GM19023 (cell line): ENCODE data around the gene UBE2H.
A peak's percentile ranks its signal among the peaks of the same experiment; 100 is the strongest.
"Not testable (repeated sequence)": the region's sequence is repeated elsewhere in the genome, so short reads cannot be mapped to it uniquely, and the experiment has no call there.

Source experiments
- ATAC-seq: cut with Tn5 transposase; IDR thresholded peaks from one replicate; pipeline ENCODE4 v1.9.1; 2021; ENCODE audit warnings: mild to moderate bottlenecking, moderate library complexity; ENCODE audit not compliant: unreplicated experiment

UBE2H gene

DNA sequence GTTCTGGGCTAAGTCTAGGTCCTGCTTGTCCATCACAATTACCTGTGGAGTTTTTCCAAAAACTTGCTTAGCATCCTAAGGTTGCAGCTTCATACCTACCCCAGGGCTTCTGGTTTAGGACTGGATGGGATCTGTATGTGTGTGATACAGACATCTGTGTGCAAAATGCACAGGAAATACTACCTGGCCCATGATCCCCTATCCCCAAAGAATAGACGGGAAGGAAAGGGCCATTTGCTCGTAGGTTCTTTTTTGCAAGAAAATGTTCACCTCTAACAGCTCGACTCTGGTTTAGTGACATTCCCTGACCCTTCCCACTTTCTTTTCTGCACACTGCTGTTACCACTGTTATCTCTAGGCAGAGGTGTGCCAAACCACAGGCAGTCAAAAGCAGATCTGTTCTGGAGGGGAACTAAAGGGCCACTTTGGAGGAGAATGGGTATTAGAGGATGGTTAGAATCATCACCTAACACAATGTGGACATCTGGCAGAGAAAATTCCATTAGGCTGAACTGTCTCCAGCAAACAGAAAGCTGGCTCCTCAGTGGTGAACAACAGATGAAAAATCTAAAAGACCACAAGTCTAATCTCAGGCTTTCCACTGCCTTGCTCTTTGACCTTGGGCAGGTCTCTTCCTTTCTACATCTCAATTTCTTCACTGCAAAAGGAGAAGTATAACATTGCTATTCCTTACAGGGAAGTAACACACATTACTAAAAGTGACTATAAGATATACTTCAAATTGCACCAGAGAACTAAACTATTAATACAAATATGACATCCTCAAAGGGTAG lies 107.4 kb downstream of the UBE2H start:
- no peak for ATAC-seq

DNA sequence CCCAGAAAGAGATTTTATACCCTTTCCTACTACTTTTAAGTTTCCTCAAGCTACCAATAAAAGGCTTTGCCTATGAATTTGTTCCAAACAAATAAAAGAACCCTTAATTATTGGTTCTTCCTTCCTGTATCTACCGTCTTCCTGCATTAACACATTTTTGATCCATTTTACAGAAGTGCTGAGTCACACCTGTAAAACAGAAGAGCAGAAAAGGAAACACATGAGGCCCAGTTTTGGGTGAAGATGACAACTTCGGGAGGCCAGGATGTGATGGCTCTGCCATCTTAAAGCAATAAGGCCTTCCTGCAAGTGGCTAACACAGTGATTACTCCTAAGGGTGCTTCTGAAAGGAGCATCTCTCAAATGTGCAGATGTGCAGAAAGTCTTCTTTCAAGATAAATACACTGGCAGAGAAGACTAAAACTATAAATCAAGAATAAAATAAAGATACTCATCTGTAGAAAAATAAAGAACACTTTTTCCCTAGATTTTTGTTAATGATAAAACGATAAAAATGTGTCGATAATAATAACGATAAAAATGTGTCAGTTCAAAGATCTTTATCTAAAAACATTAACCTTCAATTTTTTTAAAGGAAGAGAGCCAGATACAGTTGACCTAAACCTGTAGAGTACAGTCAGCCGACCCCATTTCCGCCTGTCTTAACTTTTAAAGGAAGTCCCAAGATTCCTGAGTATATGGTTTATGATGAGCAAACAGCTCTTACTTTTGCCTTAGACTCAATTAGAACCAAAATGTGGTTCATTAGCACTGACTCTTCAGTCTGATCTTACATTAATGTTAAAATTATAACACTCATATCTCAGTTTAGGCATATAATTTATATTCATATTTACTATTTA lies 108.6 kb downstream of the UBE2H start:
- no peak for ATAC-seq

DNA sequence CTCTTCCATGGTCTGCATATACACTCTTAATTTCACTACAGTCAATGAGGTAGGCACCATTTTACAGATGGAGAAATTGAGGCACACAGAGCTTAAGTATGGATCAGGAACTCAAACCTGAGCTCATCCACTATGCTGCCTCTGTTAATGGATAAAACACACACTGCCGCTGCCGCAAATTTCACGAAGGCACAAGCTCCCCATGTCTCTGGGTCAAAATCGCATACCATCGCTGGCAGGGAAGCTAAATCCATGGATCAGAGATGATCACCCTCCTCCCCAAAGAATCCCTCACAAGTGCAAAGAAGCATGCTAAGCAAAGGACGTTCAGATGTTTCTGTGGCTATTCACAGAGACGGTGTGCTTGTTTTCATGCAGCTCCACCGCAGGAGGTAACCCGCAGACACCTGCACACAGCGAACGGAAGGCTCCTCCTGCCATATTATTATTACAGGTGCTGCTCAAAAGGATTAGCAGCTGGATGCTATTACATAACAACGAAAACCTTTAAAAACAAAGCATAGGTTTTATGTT lies 109.3 kb downstream of the UBE2H start:
- no peak for ATAC-seq

DNA sequence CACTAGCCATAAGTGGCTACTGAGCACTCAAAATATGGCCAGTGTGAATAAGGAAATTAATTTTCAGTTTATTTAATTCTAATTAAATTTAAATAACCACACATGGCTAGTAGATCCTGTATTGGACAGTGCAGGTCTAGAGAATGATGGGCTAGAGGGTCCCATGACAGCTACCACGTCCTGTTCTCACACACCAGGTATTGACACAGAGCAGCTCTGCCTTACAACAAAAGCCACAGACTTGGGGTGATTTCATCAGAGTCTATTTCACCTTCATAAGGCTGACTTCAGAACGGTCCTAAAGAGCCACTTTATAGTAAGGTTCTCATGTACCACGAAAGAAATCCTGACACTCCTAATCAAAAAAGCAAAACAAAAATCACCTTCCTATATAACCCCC lies 111.3 kb downstream of the UBE2H start:
- ATAC-seq, result no peak

DNA sequence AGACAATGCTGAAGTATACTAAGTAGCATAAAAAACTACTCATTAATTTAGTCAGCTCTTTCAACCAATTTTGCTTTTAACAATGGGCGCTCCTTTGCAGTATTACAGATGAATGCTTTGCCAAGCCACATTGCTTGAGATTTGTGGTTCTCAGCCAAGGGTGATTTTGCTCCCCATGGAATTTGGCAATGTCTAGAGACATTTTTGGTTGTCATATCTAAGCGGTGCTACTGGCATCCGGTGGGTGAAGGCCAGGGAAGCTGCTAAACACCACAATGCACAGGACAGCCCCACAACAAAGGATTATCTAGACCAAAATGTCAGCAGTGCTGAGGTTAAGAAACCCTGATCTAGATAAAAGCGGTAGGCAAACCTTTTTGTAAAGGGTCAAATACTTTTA lies 112.0 kb downstream of the UBE2H start:
- ATAC-seq, result no peak

DNA sequence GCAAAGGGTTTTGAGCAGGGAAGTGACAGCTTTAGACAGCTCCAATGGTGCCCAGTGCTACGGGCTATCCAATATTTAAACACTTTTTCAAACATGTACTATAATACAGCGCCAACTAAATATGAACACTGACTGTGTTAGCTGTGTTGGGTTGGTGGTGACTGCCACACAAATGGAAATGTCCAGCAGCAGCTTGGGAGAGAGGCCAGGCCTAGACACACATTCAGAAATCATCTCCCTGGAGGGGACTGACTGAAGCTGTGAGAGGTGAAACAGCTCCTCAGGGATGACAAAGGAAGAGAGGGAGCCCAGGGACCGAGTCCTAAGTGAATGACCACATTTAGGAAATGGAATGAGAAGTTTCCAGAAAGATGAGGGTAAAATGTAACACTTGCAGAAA lies 115.8 kb downstream of the UBE2H start:
- no peak for ATAC-seq

DNA sequence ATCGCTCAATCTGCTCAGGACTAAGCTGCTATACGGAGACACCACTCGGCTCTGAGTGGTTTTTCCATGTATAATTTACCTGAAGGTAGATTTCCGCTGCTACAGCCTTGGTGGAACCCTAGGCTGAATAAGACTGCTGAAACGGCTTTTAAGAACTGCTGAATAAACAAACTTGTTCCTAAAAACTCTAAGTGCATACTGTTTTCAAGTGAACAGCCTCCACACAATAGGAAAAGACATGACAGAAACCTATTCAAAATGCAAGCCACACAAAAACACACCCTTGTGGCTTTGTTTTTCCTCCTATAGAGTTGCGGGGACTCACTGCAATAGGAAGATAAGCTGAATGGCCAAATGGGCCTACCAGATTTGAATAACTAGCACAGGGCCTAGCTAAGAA lies 117.2 kb downstream of the UBE2H start:
- no peak for ATAC-seq

DNA sequence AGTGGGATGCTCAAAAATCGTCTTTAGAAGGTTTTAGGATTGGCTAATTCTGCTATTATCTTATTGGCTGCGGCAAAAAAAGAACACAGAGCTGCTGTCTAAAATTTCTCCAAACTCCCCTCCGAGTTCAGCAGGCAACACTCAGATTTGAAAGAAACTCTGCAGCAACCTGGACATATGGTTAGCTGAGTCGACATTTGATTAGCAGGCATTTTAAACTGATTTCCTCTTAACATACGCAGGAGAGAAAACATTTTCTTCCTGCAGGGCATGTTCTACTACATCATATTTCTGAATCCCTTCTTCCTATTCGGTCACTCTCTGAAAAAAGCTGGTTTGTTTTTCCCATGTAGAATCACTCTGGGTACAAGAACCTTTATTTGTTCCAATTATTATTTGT lies 119.4 kb downstream of the UBE2H start:
- ATAC-seq, result not testable (repeated sequence)

DNA sequence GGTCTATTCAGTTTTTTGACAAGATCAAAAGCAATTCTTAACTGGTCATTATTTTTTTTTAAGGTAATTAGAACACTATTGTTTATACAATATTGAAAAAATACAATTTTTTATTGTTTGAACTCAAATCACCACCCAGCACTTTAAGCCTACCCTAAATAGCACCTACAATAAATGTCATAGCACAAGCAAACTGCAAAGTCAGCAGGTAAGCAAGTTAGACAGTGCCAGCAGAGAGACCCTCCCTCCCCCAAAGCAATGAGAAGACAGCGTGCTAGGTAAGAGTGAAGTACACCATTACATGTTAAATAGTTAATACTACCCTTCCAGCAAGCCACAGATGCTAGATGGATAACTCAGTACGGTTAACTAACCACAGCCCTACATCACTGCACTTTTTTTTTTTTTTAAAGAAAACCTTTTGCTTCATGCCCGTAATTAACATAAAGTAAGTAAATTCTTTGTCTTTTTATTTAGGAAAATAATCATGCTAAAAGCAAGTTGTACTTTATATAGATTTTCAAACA lies 120.0 kb downstream of the UBE2H start:
- ATAC-seq, result no peak

DNA sequence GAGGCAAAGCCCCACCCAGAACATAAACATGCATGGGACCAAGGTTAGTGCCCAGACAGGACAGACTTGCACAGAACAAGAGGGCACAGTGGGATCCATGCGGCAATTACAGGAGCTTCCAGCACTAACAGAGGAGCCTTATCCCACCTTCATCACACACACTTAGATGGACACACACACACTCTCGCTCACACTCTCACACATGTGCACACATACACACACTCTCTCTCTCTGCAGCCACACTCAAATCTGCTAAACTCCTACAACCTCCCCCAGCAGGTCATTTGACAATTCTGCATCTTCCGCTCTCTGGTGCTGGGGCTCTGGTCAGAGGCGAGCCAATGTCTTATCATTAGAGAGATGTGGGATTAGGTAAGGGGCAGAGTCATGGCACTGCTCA lies 120.5 kb downstream of the UBE2H start:
- ATAC-seq, result no peak

DNA sequence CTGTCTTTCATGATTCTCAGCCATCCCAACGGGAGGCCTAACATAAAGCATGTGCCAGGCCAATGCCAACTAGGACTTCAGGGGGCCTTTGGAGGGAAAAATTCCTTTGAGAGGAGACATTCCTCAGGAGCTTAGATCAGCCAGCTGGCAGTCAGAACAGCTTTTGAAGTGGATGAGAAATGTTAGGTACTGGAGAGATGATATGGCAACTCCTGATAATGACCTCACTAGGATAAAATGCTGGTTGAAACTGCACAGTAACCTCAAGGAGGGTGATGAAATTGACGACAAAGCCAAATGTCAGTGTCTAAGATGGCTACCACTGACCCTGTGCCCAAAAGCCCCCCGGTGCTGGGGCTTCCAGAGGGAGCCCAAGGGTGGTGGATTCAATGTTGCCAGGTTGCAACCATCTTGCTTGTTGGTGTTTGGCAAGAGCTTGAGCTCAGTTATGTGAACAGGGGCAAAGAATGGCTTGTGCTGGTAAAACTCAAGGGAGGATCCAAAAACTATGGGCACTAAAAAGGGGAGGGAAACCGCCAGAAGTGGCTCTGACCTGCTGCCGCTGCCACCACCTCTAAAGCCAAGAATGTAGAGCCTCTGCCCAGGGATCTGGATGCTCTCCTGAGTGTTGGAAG lies 121.2 kb downstream of the UBE2H start:
- ATAC-seq, result no peak

DNA sequence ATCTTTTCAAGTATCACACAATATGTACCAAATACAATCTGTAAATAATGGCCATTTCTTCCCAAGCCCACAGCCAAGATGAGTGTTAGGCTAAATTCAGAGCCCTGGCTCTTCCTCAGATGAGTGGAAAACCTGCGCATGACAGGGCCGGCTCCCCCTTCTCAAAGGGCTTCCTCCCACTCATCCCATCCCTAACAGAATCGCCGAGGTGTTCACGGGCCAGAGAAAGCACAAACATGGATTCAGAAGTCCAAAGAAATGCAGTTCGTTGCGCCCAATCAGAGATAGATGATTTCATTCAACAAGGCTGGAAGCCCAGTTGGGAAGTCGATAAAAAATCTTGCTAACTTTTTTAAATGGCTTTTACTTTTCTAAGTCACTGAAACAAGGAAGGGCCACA lies 121.8 kb downstream of the UBE2H start:
- ATAC-seq, result no peak

DNA sequence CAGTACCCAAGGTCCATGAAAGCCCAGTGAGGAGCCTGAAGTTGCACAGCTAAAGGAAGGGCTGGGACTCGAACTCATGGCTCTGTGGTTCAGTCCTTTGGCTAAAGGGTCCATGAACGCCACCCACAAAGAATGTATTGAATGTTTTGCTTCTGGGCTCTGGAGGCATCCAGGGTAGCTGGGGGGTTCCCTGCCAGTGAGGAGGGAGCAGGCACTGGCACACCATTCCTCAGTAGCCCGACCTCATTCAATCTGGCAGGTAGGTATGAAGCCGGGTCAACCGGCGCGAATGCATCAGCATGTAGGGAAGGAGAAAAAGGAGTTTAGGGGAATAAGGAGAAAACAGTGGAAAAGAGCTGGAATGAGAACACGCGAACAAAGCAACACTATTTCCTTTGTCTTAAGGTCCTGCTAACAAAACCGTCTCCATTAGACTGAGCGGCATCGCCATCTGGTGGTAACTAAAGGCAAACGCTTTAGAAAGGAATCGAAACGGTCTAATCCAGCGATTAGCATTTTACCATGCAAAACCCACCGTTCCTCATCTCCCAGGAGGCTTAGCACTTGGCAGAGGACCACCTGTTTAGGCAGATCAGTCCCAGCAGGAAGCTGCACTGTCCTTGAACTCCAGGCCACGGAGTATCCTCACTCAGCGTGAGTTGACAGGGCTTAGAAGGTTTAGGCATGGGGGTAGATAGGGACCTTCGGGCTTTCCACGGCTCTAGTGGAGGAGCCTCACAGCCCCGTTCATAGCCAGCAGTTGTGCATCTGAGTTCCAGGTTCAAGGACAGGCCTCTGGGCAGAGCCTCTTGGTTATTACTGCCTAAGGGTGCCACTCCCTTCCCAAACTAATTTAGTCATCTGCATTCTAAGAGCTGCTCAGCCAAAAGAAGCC lies 122.8 kb downstream of the UBE2H start:
- no peak for ATAC-seq

DNA sequence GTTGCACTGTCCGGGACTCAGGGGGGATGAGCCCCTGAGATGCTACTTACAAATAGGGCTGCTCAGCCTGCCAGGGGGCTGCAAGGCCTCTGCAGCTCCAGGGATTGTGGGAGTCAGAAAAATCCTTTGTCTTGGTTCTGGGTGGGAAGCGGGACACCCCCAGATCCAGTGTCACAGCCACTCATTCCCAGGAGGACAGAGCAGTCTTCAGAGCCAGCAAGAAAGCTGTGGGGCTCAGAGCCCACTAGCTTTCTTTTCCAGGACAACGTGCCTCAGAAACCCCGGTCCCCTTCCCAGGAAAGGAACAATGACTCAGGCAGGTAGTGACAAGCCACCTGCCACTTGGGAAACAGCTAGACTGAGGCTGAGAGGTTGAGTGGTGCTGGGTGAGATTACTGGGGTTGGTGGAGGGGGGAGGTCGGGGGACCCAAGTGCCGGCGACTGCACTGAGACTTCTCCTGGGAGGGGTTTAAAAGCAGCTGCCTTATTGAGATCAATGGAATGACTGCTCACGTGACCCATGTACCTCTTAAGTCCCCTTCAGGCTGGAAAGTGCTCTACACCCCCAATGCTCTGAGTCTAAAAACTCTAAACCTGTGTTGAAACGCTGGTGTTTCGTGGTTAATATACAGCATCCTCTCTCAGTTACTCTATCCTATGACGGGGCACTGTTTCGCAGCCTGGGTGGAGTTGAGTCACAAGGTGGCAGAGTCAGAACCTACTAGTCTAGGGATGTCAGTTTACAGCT lies 123.6 kb downstream of the UBE2H start:
- no peak for ATAC-seq

DNA sequence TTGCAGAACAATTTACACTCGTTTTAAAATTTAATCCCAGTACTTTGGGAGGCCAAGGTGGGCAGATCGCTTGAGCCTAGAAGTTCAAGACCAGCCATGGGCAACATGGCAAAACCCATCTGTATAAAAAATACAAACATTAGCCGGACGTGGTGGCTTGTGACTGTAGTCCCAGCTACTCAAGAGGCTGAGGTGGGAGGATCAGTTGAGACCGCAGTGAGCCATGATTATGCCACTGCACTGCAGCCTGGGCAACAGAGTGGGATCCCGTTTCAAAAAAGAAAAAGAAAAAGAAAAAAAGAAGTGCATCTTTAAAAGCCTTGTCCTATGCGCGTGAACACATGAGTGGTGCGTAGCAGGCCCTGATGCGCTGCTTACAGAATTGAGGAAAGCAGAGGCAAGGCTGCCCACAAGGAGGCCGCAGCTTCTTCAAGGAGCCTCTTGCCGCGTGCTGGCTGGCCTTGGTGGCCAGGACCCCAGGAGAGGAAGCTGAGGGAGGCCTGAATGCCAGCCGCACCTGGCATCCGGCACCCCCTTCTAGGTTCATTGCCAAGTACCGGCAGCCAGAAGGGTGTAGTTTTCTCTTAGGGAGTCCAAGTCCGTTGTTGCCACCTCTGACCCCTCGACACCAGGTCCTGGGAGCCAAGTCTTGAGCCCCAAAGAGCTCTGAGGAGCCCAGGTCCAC lies 124.5 kb downstream of the UBE2H start:
- no peak for ATAC-seq

DNA sequence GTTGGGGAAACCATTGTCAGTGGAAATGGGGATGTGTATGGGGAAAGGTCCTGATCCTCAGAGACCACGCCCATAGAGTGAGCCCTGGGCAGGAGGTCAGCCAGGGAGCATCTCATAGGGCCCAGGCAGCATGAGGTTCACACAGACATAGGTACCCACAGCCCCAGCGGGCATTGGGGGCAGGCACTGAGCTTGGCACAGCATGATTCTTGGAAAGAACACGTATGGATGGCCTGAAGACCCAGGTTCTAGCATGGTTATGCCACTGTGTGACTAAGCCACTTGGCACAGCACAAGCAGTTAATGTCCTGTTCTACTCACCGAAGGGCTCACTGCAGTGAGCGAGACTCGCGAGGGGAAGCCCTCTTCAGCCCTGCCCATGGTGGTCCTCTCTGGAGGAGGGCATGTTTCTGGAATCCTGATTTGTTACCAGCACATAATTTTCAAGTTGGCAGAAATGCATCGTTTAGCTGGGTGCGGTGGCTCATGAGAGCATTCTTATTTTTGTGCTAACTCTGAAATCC lies 125.2 kb downstream of the UBE2H start:
- ATAC-seq, result no peak

DNA sequence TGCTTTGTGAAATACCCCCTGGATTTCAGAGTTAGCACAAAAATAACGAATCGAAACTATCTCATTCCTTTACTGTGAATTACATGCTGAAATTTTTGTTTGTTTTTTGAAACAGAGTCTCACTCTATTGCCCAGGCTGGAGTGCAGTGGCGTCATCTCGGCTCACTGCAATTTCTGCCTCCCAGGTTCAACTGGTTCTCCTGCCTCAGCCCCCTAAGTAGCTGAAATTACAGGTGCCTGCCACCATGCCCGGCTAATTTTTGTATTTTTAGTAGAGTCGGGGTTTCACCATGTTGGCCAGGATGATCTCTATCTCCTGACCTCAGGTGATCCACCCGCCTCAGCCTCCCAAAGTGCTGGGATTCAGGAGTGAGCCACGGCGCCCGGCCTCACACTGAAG lies 125.9 kb downstream of the UBE2H start:
- ATAC-seq, result not testable (repeated sequence)

DNA sequence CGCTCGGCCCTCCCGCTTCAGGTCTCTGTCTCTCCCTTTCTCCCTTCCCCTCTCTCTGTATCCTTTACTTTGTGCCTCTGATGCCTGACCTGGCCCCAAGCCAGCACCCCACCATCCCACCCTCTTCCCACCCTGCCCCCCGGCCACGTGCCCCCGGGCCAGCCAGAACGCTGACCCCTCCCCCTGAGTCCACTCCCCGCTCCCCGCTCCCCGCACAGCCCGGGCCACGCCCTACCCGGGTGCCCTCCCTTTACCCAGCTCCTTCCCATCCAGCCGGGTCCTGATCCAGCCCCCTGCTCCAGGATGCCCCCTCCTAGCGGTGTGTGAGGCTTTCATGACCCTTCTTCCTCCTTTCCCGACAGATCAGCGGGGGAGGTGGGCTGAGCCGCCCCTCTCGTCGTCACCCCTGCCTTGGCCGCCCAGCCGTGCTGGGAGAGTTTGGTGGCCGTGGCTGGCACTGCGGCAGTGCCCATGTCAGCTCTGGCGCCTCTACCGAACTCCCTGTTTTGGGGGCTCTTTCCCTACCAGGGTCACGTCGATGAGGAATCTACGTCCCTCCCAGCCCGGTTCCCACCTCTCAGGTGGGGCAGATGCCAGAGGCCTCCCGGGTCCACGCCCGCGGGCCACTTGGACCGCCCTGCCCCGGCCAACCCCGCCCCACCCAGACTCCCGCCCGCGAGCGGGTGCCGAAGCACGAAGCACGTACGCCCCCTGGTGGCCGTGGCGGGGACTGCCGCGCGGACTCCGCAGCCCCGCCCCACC lies 127.4 kb downstream of the UBE2H start:
- peak; percentile 75 for ATAC-seq
